GM18909 (cell line): Measurements from ENCODE around the gene ENPP1.

Experiments
- ATAC-seq: cut with Tn5 transposase; IDR thresholded peaks from one replicate; pipeline ENCODE4 v1.9.1; 2021; ENCODE audit warnings: mild to moderate bottlenecking; ENCODE audit not compliant: unreplicated experiment, poor library complexity

Gene ENPP1

DNA sequence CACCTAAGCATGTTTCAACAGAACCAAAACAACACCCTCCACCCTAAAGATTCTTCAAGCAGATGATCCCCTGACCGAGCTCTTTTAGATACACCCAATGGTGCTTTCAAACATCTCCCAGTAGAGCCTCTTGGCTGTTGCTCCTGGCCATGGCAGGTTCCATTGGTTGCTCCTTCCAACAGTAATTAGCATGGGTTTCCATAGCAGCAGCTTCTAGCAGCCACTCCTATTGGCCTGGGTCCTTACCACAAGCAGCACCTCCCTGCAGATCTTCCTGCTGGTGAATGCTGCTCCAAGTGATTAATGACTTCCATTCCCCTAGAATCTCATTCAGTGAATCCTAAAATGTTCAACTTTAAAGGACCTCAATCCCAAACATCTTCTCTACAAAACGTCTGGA is 129.4 kb downstream of the ENPP1 start:
- no peak for ATAC-seq

DNA sequence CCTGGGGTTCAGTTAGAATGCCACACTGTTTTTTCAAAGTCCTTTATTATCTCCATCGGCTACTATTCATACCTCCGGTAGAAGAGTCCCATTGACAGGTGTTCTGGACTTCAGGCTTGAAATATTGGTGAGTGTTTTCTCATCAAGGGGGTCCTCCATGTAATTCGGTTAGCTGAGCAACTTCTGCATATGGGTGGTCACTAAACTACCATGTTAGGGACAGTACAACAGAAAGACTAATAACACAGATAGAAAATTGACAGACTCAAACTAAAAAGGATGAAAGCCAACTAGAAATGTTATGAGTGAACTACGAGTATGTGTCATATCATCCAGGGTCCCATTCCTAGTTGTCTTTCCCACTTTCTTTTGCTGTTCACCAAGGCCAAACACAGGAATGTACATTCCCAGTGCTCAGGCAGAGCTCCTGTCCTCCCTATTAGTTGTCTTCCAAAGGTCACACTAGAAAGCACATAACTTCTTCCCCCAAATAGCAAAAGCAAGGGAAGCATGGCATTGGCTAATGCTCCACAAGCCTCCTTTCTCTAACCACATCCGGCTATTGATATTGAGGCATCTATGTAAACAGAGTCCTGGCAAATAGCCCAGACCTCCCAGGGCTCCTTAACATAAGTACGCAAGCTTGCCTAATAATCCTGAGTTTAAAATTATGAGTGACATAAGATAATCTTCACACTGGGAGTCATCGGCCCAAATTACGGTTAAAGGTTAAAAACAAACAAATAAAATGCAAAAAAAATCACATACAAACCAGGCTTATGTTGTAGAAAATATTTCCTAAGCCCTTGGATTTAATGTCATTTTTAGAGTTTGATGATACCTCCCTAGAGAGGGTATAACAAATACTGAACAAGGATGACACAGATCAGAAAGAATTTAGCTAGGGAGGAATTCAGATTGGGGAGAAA is 130.1 kb downstream of the ENPP1 start:
- ATAC-seq = no peak
